GM19043 (cell line): ENCODE measurements around the gene MTPN.

ENCODE experiments used
- ATAC-seq: cut with Tn5 transposase; IDR thresholded peaks from one replicate; pipeline ENCODE4 v1.9.1; 2021; ENCODE audit warnings: low read depth; ENCODE audit not compliant: unreplicated experiment

Gene MTPN

DNA sequence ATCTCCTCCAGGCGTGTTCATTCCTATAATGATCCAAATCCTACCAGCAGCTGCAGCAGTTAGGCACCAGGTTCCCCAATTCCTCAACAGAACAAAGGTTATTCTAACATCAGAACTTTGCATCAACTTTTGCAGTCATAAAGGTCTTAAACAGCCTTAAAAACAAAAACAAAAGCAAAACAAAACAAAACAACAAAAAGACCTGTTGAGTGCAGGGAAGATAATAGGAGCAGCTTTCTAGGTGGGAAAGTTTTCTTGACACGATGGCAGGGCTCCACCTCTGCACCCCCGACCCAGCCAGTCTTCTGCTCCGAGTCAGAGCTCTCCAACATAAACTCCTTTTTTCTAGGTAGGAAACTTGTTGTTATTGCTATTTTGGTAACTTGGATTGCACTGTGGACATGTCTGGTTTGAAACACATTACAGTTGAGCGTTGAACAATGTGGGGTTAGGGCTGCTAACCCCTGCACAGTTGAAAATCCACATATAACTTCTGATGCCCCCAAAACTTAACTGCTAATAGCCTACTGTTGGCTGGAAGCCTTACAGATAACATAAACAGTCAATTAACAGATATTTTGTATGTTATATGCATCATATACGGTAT is 77.6 kb downstream of the MTPN start:
- no peak for ATAC-seq

DNA sequence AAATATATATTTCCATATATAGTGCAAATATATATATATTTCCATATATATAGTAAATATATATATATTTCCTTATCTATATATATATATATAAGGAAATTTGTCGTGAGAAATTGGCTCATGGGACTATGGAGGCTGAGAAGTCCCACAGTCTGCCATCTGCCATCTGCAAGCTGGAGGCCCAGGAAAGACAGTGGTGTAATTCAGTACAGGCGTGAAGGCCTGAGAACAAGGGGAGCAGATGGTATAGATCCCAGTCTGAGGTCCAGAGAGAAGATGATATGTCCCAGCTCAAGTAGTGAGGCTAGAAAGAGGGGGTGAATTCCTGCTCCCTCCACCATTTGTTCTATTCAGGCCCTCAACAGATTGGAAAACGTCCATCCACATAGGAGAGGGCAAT is 78.9 kb downstream of the MTPN start:
- ATAC-seq: no peak

DNA sequence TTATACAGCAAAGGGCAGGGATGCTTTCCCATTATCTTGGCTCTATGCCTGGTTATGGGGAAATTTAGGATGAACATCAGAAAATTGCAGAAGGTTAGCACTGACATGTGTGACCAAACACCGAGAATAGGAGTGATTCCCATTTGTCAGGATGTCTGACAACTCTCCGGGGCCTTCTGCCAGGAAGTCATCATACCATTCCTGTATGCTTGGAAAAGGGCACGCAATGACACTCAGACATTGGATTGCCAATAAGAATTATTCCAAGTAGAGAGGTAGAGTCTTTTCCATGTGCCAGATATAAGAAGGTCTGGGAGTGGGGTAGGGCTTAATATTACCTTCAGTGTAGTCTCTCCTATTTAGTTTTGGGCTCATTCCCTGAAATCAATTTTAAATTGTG is 82.3 kb downstream of the MTPN start:
- ATAC-seq: no peak

DNA sequence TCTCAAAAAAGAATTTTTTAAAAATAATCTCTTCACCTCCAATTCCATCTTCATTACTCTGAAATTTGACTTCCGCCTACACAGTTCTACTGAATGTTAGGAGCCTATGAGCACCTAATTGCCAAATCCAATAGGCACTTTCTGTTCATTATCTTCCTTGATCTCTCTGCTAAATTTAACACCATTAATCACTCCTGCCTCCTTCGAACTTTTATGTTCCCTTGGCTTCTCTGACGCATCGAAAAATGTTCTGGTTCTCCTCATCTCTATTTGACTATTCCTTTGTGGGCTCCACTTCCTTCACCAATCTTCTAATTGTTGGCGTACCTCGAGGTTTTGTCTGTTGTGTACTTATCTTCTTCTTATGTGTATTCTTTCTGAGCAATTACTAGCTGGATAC is 87.3 kb downstream of the MTPN start:
- ATAC-seq: no peak

DNA sequence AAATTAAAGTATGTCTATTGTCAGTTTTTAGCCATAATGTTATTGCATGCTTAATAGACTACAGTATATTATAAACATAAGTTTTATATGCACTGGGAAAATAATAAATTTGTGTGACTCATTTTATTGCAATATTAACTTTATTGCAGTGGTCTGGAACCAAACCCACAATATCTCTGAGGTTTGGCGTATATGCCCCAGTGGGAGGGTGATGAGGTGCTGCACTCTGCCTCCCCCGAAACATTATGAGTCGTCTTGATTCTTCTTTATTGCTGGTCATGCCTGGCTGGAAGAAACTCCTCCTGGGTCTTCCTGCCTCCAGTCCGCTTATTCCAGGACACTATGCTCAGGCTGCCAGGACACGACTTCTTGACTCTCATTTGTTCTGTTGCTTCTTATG is 88.4 kb downstream of the MTPN start:
- no peak for ATAC-seq

DNA sequence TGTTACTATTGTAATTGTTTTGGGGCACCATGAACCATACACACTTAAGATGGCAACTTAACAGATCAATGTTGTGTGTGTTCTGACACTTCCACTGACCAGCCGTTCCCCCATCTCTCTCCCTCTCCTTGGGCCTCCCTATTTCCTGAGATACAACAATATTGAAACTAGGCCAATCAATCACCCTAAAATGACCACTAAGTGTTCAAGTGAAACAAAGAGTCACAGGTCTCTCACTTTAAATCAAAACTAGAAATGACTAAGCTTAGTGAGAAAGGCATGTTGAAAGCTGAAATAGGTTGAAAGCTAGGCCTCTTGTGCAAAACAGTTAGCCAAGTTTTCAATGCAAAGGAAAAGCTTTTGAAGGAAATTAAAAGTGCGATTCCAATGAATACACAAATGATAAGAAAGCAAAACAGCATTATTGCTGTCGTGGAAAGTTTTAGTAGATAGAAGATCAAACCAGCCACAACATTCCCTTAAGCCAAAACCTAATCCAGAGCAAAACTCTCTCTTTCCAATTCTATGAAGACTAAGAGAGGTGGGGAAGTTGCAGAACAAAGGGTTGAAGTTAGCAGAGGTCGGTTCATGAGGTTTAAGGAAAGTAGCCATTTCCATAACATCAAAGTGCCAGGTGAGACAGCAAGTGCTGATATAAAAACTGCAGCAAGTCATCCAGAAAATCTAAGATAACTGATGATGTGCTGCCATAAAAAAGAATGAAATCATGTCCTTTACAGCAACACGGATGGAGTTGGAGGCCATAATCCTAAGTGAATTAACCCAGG is 90.6 kb downstream of the MTPN start:
- ATAC-seq: no peak

DNA sequence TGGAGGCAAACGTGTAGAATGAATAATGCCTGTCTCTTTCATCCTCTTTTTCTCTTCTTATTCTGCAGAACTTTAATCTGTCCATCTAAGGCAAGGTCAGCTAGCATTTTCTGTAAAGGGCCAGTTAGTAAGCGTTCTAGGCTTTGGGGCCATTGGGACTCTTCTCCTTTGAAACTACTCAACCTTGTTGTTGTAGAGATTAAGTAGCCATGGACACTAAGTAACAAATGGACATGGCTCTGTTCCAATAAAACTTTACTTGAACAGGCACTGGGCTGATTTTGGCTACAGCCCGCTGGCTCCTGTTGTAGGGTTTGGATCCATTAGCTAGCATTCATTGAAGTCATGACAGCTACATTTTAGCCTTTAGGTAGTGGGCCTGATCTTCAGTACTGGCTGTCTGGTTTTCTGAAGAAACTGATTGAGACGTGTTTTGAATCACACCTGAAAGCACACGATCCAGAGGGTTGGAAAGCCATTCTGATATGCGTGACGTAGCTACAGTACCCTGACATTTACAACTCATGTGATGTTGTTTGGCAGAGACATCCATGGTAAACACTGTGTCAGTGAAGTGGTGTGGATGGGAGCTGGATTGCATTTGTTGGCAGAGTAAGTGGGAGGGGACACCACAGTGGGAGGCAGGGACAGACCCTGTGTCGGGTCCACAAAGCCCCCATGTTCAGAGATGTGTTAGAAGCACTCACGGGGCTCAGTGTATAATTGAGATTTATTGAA is 92.5 kb downstream of the MTPN start:
- ATAC-seq: no peak

DNA sequence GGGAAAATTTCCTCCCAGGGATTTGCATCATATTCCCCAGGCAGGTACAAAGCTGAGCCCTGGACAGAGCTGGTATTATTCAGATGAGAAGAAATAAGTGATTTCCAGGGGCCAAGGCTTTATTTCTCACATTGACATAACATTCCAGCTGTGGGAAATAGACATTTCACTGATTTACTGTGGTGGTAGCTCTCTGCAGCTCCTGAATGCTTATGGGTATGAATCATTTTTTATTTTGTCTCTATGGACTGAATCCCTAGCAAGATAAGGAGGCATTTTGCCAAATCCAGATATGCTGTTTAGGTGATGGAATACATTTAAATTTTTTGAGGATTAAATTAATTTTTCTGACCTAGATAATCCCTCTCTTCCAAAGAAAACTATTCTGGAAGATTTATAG is 97.9 kb downstream of the MTPN start:
- ATAC-seq: no peak

DNA sequence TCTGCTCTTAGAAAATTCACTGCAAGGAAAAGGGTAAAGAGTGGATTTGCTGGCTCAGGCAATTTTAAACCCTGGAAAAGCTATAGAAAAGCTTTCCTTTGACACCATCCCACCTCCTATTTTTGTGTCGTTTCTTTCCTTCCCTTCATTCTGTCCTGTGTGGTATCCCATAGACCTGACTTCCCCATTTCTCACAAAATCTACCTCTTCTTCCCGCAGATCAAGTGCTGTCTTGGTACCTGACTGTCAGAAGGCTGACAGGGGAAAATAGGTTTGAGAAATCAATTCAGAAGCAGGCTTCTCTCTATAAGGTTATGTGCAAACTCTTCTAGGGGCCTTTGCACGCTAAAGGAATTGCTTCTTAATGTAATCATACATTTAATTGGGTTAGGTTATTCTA is 98.9 kb downstream of the MTPN start:
- no peak for ATAC-seq

DNA sequence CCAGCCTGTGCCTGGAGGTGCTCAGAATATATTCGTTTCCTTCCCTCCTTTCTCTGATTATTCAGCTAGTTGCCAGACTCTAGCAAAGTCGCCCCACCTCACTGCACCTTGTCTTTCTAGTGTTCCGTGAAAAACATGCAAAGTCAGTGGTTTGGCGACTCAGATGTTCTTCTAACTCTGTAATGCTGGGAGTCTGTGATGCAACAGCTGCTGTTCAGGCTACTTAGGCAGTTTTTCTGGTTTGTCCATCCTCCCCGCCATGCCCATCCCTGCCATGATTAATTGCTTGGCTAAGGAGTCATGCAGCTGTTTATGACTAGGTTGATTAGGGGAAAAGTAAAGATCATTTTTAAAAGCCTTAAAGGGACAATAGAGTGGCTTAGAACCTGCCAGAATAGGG is 99.4 kb downstream of the MTPN start:
- no peak for ATAC-seq
